AG20443 (cell line): ENCODE measurements around the gene RSKR.
"Not testable (repeated sequence)": the region's sequence is repeated elsewhere in the genome, so short reads cannot be mapped to it uniquely, and the experiment has no call there.

Source experiments
- DNase-seq: peaks from one replicate; pipeline ENCODE4 v3.0.0; 2012; ENCODE audit warnings: low spot score, mixed read lengths

The RSKR gene, protein sequence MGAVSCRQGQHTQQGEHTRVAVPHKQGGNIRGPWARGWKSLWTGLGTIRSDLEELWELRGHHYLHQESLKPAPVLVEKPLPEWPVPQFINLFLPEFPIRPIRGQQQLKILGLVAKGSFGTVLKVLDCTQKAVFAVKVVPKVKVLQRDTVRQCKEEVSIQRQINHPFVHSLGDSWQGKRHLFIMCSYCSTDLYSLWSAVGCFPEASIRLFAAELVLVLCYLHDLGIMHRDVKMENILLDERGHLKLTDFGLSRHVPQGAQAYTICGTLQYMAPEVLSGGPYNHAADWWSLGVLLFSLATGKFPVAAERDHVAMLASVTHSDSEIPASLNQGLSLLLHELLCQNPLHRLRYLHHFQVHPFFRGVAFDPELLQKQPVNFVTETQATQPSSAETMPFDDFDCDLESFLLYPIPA

DNA sequence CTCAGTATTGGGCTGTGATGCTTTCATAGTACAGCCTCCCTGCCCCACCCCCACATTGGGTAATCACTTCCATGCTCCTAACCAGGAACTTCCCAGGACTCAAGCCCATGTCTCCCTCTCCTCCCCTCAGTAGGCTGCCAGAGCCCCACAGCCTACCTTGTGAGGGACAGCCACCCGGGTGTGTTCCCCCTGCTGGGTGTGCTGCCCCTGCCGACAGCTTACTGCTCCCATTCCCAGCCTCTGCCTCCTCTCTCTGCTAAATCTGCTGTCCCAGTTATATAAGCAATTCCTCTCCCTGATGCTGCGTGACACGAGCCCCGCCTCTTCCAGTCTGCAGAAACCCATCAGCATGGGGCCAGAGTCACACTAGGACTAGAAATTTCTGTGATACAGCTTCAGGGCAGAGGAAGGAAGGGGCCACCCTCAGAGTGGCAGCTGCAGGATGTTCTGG, at the start of gene RSKR:
TSS of gene RSKR (minus strand) at position 255 of the 451 bp plus-strand sequence. CDS start at position 231, 24 bp downstream.
- DNase-seq = peak; percentile 20

DNA sequence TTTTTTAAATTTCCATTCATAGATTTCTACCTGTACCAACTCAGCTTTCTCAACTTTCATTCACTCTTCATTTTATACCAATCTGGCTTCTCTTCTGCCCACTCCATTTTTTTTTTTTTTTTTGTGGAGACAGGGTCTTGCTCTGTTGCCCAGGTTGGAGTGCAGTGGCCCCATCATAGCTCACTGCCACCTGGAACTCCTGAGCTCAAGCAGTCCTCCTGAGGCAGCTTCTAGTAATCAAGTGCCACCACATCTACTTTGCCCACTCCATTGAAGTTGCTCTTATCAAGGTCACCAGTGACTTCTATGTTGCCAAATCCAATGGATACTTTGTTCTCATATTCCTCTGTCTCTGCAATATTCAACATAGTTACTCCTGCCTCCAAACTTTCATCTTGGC, 49.7 kb upstream of the RSKR start:
- no peak for DNase-seq

DNA sequence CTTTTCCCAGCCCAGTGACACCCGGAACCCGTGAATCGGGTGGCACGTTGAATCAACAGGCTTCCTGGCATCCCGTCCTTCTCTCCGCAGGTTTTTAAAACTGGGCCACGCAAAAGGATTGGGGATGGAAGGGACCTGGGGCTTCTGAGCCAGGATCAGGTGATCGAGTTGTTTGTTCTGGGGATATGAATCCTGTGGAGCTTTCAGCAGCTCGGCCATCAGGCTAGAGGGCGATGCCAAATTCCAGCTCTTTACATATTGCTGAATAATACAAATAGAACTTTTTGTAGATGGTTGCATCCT, 48.5 kb upstream of the RSKR start:
- no peak for DNase-seq

DNA sequence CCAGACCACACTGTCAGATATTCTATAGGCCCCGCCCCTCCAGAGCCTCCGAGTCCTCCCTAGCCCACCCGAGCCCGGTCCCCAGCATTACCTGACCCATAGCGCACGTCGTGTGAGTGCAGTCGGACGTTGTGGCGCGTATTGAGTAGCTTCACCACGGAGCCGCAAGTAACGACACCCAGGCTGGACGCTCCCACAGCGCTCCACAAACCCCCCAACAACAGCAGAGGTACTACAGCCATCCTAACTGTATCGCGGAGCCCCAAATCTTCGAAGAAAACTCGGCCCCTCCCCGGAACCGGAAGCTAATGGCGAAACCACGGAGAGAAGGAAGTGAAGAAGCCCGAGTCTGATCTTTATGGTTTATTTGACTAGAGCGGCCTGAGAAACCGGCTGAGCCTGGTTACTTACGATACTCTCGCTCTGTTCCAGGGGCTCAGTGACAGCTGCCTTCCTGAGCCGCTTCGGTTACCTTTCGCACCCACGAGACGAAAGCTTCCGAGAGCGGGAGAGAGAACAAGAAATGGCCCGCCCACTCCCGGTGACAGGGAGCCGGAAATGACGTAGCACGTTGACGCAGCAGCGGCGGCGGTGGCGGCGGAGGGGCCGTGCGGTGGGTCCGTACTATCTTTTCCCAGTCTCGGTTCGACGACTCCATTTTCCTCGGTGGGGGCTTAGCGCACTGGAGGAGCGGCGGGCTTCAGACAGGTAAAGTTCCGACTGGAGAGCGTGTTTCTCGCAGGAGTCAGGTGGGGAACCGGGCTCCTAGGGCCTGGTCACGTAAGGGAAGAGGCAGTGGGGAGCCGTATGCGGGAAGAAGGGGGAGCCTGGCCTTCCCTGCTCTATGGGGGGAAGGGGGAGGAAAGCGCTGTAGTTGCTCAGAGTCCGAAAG, 47.9 kb upstream of the RSKR start, which contains the start of the genes SDF2 and SUPT6H:
TSS of gene SDF2 (minus strand) at position 272 of the 892 bp plus-strand sequence. CDS start at position 242, 30 bp downstream.
TSS of gene SUPT6H (plus strand) at position 571 of the 892 bp plus-strand sequence. CDS start 11,197 bp downstream, outside the sequence.
- peak; percentile 96 for DNase-seq

DNA sequence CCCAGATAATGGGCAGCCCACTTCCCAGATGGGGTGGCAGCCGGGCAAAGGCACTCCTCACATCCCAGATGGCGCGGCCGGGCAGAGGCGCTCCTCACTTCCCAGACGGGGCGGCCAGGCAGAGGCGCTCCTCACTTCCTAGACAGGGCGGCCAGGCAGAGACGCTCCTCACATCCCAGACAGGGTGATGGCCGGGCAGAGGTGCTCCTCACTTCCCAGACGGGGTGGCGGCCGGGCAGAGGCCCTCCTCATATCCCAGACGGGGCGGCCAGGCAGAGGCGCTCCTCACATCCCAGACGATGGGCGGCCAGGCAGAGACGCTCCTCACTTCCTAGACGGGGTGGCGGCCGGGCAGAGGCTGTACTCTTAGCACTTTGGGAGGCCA, 45.5 kb upstream of the RSKR start:
- DNase-seq = not testable (repeated sequence)

DNA sequence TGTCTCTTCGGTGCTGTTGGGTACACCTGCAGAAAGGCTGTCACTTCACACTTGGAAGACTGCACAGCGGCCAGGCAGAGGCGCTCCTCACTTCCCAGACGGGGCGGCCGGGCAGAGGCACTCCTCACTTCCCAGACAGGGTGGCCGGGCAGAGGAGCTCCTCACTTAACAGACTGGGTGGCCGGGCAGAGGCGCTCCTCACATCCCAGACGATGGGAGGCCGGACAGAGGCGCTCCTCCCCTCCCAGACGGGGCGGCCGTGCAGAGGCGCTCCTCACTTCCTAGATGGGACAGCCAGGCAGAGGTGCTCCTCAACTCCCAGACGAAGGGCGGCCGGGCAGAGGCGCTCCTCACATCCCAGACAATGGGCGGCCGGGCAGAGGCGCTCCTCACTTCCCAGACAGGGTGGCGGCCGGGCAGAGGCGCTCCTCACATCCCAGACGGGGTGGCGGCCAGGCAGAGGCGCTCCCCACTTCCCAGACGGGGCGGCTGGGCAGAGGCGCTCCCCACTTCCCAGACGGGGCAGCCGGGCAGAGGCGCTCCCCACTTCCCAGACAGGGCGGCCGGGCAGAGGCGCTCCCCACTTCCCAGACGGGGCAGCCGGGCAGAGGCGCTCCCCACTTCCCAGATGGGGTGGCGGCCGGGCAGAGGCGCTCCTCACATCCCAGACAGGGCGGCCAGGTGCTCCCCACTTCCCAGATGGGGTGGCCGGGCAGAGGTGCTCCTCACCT, 44.9 kb upstream of the RSKR start:
- DNase-seq = not testable (repeated sequence)

DNA sequence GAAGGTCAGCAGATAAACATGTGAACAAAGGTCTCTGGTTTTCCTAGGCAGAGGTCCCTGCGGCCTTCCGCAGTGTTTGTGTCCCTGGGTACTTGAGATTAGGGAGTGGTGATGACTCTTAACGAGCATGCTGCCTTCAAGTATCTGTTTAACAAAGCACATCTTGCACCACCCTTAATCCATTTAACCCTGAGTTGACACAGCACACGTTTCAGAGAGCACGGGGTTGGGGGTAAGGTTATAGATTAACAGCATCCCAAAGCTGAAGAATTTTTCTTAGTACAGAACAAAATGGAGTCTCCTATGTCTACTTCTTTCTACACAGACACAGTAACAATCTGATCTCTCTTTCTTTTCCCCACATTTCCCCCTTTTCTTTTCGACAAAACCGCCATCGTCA, 44.4 kb upstream of the RSKR start:
- DNase-seq = not testable (repeated sequence)

DNA sequence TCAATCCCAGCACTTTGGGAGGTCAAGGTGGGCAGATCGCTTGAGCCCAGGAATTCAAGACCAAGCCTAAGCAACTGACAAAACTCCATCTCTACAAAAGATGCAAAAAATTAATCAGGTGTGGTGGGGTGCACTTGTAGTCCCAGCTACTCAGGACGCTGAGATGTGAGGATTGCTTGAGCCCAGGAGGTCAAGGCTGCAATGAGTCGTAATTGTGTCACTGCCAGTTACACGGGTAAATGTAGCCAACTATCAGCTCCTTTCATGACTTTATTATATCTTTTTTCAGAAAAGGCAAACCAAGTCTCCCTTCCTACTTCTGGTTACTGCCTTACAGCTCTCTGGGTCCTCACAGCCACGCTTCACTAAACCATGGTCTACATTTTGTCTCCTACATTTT, 43.8 kb upstream of the RSKR start:
- DNase-seq = no peak

DNA sequence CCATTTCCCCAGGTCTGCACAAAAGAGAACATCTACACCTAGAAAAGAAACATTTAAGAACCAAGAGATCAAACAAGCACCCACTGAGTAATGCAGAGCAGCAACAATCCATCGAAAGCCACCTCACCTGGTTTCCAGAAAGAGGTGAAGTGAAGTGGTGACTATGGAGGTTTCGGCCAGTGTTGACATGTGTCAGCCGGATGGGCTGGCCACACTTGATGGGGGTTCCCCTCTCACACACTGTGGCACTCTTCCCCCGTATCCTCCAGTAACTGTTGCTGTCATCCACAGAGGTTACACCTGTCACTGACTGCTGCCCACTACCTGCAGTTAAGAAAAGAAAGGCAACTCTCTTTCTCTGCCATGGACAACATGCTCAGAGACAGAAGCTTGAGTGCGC, 41.2 kb upstream of the RSKR start:
- no peak for DNase-seq

DNA sequence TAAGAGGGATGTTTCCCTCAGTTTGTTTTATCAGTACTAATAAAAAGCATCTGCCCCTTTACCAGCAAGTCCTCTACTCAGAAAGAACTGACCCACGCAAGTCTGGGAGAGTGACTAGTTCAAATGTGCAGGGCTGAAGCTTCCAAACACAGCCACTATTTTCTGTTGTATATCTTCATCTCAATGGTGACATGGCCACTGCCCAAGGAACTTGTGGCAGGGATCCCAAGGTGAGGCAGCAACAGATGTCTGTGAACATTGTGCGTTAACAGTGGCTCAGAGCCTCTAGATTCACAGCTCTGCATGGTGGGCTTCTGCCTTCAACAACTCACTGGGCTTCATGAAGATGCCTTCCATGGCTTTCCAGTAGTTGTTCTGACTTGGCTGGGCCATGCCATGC, 34.7 kb upstream of the RSKR start:
- no peak for DNase-seq

DNA sequence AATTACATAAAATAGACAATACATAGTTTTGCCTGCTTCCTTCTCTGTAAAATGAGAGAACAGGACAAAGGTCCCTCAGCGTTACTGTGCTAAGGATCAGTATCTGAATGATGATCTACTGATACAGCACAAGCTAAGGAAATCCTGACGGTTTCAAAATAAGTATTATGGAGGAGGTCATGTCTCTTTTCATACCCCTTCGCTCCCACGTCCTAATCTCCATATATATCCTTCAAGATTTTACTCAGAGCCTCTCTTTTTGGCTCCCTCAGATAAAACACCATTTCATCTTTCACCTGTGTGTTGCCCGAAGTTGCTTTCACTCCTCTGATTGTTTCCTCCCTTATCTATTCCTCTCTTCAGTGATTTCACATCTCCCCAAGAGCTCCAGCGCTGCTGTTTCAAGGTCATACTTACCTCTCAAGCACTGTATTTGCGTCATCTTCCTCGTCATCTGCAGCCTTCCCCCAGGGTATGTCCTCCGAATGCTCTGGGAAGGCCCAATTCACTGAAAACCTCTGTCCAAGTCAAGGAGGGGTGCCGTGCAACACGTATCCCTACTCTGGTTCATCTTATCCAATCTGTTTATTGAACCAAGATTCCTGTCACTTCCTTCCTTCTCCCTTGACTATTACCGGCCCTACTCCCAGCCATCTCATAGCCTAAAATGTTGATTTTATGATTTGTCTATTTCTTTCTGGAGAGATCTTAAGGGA, 32.2 kb upstream of the RSKR start:
- DNase-seq = no peak

DNA sequence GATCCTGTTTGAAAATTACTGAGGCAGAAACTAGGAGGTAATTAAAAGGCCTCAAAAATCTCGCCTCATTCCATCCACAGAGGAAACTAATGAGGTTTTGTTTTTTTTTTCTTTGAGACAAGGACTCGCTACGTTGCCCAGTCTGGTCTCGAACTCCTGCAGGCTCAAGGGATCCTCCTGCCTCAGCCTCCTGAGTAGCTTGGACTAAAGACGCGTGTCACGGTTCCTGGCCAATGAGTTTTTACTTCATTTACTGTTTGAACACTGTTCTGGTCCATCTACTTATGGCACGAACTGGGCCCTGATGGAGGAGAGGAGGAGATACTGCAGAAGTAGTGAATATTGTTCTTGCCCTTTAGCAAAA, 31.6 kb upstream of the RSKR start:
- no peak for DNase-seq

DNA sequence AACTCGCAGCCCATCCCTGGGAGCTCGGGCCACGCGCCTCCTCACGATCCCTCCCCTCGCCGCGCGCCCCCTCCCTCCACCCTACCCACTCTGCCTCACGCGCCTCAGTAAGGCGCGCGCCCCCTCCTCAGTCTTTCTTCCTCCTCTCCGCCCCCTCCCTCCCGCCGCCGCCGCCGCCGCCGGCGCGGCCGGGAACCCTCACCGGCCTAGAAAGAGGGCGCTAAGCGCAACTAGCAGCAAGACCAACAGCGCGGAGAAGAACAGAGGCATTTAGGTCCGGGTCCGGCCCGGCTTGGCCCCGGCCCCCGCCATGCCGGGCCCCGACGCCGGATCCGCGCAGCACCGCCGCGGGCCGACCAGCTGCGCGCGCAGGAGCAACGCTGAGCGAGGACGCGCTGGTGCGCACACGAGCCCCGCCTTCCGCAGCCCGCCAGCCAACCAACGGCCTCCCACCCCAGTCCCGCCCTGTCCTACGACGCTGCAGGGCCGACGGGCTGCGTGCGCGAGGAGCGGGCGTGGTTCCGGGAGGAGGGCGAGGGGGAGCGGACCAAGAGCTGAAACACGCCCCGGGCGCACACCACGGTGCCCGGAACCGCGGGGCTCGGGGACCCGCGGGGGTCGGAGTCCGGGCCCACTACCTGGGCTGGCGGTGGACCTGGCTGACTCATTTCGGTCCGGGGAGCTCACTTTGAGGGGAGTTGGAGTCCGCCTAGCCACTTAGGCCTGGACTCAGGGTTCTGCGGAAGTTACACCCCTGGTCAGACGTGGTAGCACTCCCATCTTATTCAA, 31.0 kb upstream of the RSKR start, which contains the start of gene BLTP2:
TSS of gene BLTP2 (minus strand) at position 372 of the 789 bp plus-strand sequence. CDS start at position 270, 102 bp downstream.
- DNase-seq = peak; percentile 100

DNA sequence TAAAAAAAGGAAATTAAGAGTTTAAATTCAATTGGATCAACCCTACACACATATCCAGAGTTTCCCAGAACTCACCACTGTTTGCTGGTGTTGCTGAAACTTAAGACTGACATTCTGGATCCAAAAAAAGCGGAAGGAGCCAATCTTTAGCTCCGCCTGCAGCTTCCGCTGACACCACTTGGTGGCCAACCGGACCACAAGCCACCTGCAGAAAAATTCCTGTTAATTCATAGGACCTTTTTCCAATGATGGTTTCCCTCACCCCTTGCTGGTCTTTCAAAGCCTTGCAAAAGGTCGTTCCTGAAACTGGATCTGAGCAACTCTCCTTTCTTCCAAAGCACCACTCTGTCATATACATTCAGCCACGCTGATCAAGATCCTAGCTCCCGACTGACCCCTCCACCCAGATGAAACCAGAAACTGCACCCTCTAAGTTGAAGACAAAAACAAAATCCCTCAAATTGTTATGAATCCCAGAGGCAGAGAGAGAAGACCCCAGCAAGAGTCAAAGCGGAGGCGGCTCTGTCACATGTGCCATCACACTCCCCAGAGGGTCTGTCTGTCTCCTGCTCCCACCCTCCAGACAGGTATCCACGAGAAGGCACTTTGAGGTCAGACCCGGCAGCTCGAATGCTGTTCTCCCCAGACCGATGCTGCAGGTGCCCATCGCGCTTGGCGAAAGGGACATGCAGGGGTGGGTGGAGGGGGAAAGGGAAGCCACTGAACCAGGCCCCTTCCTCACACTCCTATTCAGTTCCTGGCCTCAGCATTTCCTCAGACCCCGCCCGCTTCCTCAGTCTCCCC, 30.2 kb upstream of the RSKR start:
- DNase-seq = peak; percentile 81

DNA sequence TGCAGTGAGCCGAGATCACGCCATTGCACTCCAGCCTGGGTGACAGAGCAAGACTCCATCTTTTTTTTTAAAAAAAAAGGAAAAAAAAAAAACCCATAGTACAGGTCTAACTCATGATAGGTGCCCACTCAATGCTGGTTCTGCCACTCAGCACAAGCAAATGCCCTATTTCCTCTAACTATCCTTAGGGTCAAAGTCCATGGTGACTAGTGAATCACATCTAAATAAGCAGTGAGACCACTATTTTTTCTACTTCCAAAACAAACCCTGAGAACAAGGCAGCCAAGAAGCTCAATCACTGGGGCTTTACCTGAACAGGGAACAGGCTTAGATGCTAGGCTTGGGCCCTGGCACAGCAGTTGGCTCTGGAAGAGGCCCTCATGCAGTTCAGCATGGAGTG, 27.6 kb upstream of the RSKR start:
- no peak for DNase-seq

DNA sequence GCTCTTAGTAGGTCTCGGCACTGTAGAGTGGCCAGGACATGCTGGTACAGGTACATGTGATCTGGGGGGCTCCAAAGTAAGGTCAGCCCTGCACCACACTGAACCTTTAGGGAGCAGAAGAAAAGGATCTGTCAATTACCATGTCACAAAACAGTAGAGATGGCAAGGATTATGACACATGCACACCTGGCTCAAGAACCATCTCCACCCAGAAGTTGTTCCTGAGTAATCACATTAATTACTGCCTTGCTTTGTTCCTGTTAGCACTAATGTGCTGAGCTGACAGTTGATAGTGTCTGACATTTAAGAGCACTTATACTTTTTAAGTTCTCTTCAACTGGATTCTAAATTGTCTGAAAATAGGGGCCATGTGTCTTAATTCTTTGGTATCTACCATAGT, 21.5 kb upstream of the RSKR start:
- DNase-seq = no peak

DNA sequence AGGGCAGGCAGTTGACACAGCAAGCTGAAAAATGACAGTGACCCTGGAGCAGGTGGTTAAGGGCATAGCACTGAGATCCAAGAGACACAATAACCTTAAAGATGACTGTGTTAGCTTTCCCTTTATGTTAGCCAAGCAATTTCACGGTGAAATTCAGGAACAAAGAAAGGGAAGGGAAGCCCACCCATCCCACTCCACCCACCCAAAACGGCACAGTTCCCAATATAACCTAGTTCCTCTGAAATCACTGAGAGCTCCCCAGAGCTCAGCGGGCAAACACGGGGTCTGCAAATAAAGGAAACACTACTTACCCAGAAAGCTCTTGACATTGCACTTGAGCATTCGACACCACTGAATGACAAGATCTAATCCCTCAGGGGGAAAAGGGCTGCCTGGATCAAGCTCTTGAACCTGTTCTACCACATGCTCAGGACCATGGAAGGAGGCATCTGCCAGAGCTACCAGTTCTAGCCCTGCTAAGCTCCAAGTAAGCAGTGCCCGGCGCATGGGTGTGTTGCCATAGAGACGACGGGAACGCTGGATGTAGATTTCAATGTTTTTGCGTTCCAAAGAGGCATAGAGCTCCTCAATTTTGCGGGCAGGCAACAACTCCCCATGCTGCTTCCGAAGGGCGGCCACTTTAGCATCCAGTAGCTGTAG, 20.4 kb upstream of the RSKR start:
- DNase-seq = no peak

DNA sequence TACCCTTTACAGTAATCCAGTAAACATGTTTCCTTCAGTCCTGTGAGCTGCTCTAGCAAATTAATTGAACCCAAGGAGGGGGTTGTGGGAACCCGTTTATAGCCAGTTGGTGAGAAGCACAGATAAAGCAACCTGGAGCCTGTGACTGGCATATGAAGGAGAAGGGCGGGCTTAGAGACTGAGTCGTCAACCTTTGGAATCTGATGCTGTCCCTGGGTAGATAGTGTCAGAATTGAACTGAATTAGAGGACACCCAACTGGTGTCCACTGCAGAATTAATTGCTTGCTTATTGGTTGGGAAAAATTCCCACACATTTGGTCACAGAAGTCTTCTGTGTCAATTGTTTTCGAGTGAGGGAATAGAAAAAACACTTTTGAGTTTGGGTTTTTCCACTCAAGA, 12.8 kb upstream of the RSKR start:
- no peak for DNase-seq

DNA sequence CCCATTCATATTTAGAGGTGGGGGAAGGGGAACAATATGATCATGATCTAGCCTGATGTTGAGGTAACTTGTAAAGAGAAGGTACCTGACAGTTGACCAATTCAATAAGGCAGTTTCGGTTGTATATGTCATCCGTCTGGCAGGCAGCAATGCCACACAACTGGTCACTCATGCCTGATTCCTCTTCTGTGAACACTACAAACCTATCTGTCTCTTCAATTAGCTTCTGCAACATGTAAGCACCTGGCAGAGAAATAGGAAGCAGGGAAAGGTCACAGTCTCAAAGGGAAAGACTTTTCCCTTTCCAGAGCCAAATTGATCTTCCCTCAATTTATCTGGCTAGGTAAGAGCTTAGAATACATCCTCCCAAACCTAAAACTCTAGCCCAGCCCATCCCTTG, 10.2 kb upstream of the RSKR start:
- DNase-seq = no peak
